Lower lobe of right lung (tissue), 2 donors: Measurements from ENCODE around the gene CEMIP2. TPM values are rescaled to one million over a fixed set of nuclear protein-coding genes. Genes with fewer than 3 reads are reported as not detected.

Experiments used
- ATAC-seq, 2 donors: fragments of 200-7000 bp; cut with Tn5 transposase; one replicate each; pipeline ENCODE4 v1.9.1; 2020 to 2022; ENCODE audit warnings: mild to moderate bottlenecking in 2 of 2, moderate library complexity in 2 of 2
- DNase-seq: peaks from one replicate; pipeline ENCODE4 v3.0.0-alpha.2; 2020
- H3K27ac ChIP-seq: fragments of 200-600 bp; one replicate; pipeline ENCODE4 v1.8.0; 2022
- H3K27me3 ChIP-seq: fragments of 200-600 bp; one replicate; pipeline ENCODE4 v1.8.0; 2022; ENCODE audit warnings: low read depth
- H3K36me3 ChIP-seq: fragments of 200-600 bp; one replicate; pipeline ENCODE4 v1.8.0; 2022; ENCODE audit warnings: mild to moderate bottlenecking
- H3K4me1 ChIP-seq: fragments of 200-600 bp; one replicate; pipeline ENCODE4 v1.8.0; 2022
- H3K4me3 ChIP-seq: fragments of 200-600 bp; one replicate; pipeline ENCODE4 v1.8.0; 2022; ENCODE audit warnings: mild to moderate bottlenecking
- H3K9me3 ChIP-seq: fragments of 200-600 bp; one replicate; pipeline ENCODE4 v1.8.0; 2022
- CTCF ChIP-seq: fragments of 200-600 bp; IDR thresholded peaks from one replicate; pipeline ENCODE4 v1.8.0; 2022; ENCODE audit warnings: antibody characterized with exemption, mild to moderate bottlenecking
- intact Hi-C: fragments of 100-400 bp; cut with DNase I; formaldehyde crosslinking; loops from one replicate; pipeline ENCODE4 v1.11.0; 2022
- total RNA-seq: library from RNA; stranded (reverse); fragmentation: NEBNext Ultra II Directional; extraction: Animal tissue kit (Norgen Biotek cat#: 25700); gene quantifications from one replicate; pipeline ENCODE4 v1.2.1, GENCODE V29; 2021
- donor health status: DM: no; HTN: yes; CAD: no; lungs with severe emphysema.

The CEMIP2 gene
- total RNA-seq, 1 donor from 2014 or later, result 152 TPM

GRCh38 chr9:71736236-71736635 lies 32.1 kb downstream of the CEMIP2 start:
- no peak for DNase-seq
- TF ChIP-seq CTCF, result no peak
- Histone ChIP-seq H3K9me3 (no peaks in the 10 kb centered on the region), H3K4me1 (peaks cover 14% of the 10 kb centered on the region), H3K36me3 (peaks cover 85% of the 10 kb centered on the region), H3K27ac (no peak overlapping the region), H3K4me3 (no peak overlapping the region), H3K27me3 (no peaks in the 10 kb centered on the region)
- intact Hi-C loops, result no loop called here
- no peak for ATAC-seq

GRCh38 chr9:71734950-71735349 lies 33.4 kb downstream of the CEMIP2 start:
- intact Hi-C loops, result no loop called here
- H3K4me1 ChIP-seq, result peaks cover 14% of the 10 kb centered on the region
- H3K9me3 ChIP-seq, result no peaks in the 10 kb centered on the region
- no peaks in the 10 kb centered on the region for H3K27me3 ChIP-seq
- H3K4me3 ChIP-seq, result no peak overlapping the region
- no peak overlapping the region for H3K27ac ChIP-seq
- no peak for DNase-seq
- no peak for TF ChIP-seq CTCF
- no peak for ATAC-seq
- H3K36me3 ChIP-seq, result peaks cover 97% of the 10 kb centered on the region

- Histone ChIP-seq H3K27me3 (no peaks in the 10 kb centered on the region), H3K27ac (no peak overlapping the region), H3K4me3 (no peak overlapping the region), H3K9me3 (no peaks in the 10 kb centered on the region), H3K4me1 (peaks cover 14% of the 10 kb centered on the region), H3K36me3 (peaks cover 97% of the 10 kb centered on the region)
- no peak for ATAC-seq
- intact Hi-C loops, result no loop called here
- DNase-seq, result no peak
- TF ChIP-seq CTCF, result no peak
Measured at GRCh38 chr9:71733176-71733575, 35.1 kb downstream of the CEMIP2 start.

- DNase-seq (no peak), ATAC-seq (no peak)
- Histone ChIP-seq H3K4me1 (peaks cover 14% of the 10 kb centered on the region), H3K36me3 (peaks cover 96% of the 10 kb centered on the region), H3K27me3 (no peaks in the 10 kb centered on the region), H3K4me3 (no peak overlapping the region), H3K27ac (no peak overlapping the region), H3K9me3 (no peaks in the 10 kb centered on the region)
- TF ChIP-seq CTCF, result no peak
- intact Hi-C loops, result no loop called here
Measured at GRCh38 chr9:71729816-71730526, 38.3 kb downstream of the CEMIP2 start.

GRCh38 chr9:71726723-71727122 lies 41.6 kb downstream of the CEMIP2 start:
- Histone ChIP-seq H3K27me3 (no peaks in the 10 kb centered on the region), H3K36me3 (peaks cover 96% of the 10 kb centered on the region), H3K4me3 (no peak overlapping the region), H3K9me3 (no peaks in the 10 kb centered on the region), H3K4me1 (peaks cover 7% of the 10 kb centered on the region), H3K27ac (no peak overlapping the region)
- no peak for TF ChIP-seq CTCF
- ATAC-seq, result no peak
- DNase-seq, result no peak
- intact Hi-C loops, result no loop called here
